CD14-positive monocyte (primary cell): ENCODE data around the gene ITPRIP. TPM values are rescaled to one million over a fixed set of nuclear protein-coding genes. Genes with fewer than 3 reads are reported as not detected.

Experiments
- DNase-seq, 3 donors: peaks; one replicate each; pipeline ENCODE4 v3.0.0-alpha.2; 2011 to 2022
- H2AFZ ChIP-seq: 2 replicates; pipeline ENCODE4 v1.6.0; 2012; ENCODE audit warnings: mild to moderate bottlenecking, low read depth, low read length, inconsistent platforms; ENCODE audit not compliant: insufficient read depth, poor library complexity, severe bottlenecking
- H3K27ac ChIP-seq, 2 donors: 1 replicate in 1 of 2; 2 replicates in 1 of 2; pipeline ENCODE4 v1.5.1; 2012 to 2013; ENCODE audit warnings: low read length in 2 of 2, control low read depth in 1 of 2, inconsistent platforms in 1 of 2, low read depth in 1 of 2, mild to moderate bottlenecking in 1 of 2
- H3K27me3 ChIP-seq, 2 donors: one replicate each; pipeline versions ENCODE4 v1.6.0 to v1.6.1; 2011 to 2013; ENCODE audit warnings: low read length in 2 of 2; ENCODE audit not compliant: control insufficient read depth in 2 of 2, insufficient read depth in 2 of 2
- H3K36me3 ChIP-seq, 2 donors: replicated peaks in 1 of 2; 1 replicate in 1 of 2; 2 replicates in 1 of 2; pipeline versions ENCODE4 v1.5.1 to v1.6.1; 2012 to 2013; ENCODE audit warnings: low read length in 2 of 2, control low read depth in 1 of 2, inconsistent platforms in 1 of 2, mild to moderate bottlenecking in 1 of 2; ENCODE audit not compliant: insufficient read depth in 2 of 2, control insufficient read depth in 1 of 2
- H3K4me1 ChIP-seq, 2 donors: 1 replicate in 1 of 2; 2 replicates in 1 of 2; pipeline versions ENCODE4 v1.5.1 to v1.6.1; 2012 to 2013; ENCODE audit warnings: low read length in 2 of 2, control low read depth in 1 of 2, inconsistent platforms in 1 of 2, mild to moderate bottlenecking in 1 of 2, moderate library complexity in 1 of 2; ENCODE audit not compliant: insufficient read depth in 2 of 2, control insufficient read depth in 1 of 2
- H3K4me2 ChIP-seq: replicated peaks from 2 replicates; pipeline ENCODE3; 2012; ENCODE audit warnings: low read length, moderate library complexity, mild to moderate bottlenecking; ENCODE audit not compliant: poor library complexity, severe bottlenecking; ENCODE audit errors: extremely low read depth
- H3K4me3 ChIP-seq, 3 experiments: fragments of 200-600 bp in 1 of 3; sonication (generic) in 1 of 3; replicated peaks in 1 of 3; 1 replicate in 2 of 3; 2 replicates in 1 of 3; pipeline ENCODE4 v1.5.1; 2011 to 2013; ENCODE audit warnings: low read length in 3 of 3, mild to moderate bottlenecking in 3 of 3, control low read depth in 2 of 3, low read depth in 2 of 3, inconsistent platforms in 1 of 3, moderate library complexity in 1 of 3
- H3K79me2 ChIP-seq: 2 replicates; pipeline ENCODE4 v1.6.0; 2012; ENCODE audit warnings: mild to moderate bottlenecking, control low read depth, inconsistent platforms, low read length, moderate library complexity; ENCODE audit not compliant: insufficient read depth
- H3K9ac ChIP-seq: 2 replicates; pipeline ENCODE4 v1.6.0; 2017; ENCODE audit warnings: low read length, mild to moderate bottlenecking; ENCODE audit not compliant: insufficient read depth, poor library complexity, severe bottlenecking
- H3K9me3 ChIP-seq, 2 donors: replicated peaks in 1 of 2; 1 replicate in 1 of 2; 2 replicates in 1 of 2; pipeline versions ENCODE4 v1.5.1 to v1.6.1; 2012 to 2013; ENCODE audit warnings: low read length in 2 of 2, control low read depth in 1 of 2; ENCODE audit not compliant: control insufficient read depth in 1 of 2, insufficient read depth in 1 of 2
- H4K20me1 ChIP-seq: 2 replicates; pipeline ENCODE4 v1.6.0; 2012; ENCODE audit warnings: mild to moderate bottlenecking, low read length, control low read depth, moderate library complexity; ENCODE audit not compliant: insufficient read depth
- H3K27ac Mint-ChIP-seq, 7 donors: one replicate each; pipeline ENCODE4 v1.8.0; 2020; ENCODE audit warnings: mild to moderate bottlenecking in 7 of 7, mixed read lengths in 7 of 7, moderate library complexity in 6 of 7, inconsistent platforms in 2 of 7
- H3K27me3 Mint-ChIP-seq, 3 donors: one replicate each; pipeline ENCODE4 v1.8.0; 2021 to 2022; ENCODE audit warnings: low read depth in 3 of 3, mild to moderate bottlenecking in 3 of 3, mixed read lengths in 3 of 3, moderate library complexity in 3 of 3, inconsistent platforms in 1 of 3
- H3K36me3 Mint-ChIP-seq, 2 donors: one replicate each; pipeline ENCODE4 v1.8.0; 2020; ENCODE audit warnings: mixed read lengths in 2 of 2, inconsistent platforms in 1 of 2, mild to moderate bottlenecking in 1 of 2
- H3K4me1 Mint-ChIP-seq: one replicate; pipeline ENCODE4 v1.8.0; 2020; ENCODE audit warnings: mild to moderate bottlenecking, mixed read lengths
- H3K4me3 Mint-ChIP-seq, 2 donors: one replicate each; pipeline ENCODE4 v1.8.0; 2020; ENCODE audit warnings: mild to moderate bottlenecking in 2 of 2, mixed read lengths in 2 of 2, moderate library complexity in 1 of 2
- H3K9me3 Mint-ChIP-seq, 7 donors: one replicate each; pipeline ENCODE4 v1.8.0; 2020 to 2022; ENCODE audit warnings: mixed read lengths in 7 of 7, mild to moderate bottlenecking in 6 of 7, moderate library complexity in 6 of 7, inconsistent platforms in 2 of 7
- CTCF ChIP-seq: fragments of 200-600 bp; IDR thresholded peaks from one replicate; pipeline ENCODE4 v1.8.0; 2022; ENCODE audit warnings: antibody characterized with exemption, mild to moderate bottlenecking
- WGBS: methylation state at CpG from one replicate; pipeline ENCODE4 v1.1.5; 2013; ENCODE audit warnings: missing lambda C conversion rate; ENCODE audit not compliant: insufficient coverage; 5-methylcytosine and 5-hydroxymethylcytosine counted together
- intact Hi-C, 2 donors: fragments of 100-400 bp; cut with micrococcal nuclease; formaldehyde crosslinking; loops; one replicate each; pipeline versions ENCODE4 v1.15.0 to v1.15.1; 2023
- polyA plus RNA-seq, 3 donors: library from polyadenylated mRNA; depleted of rRNA in 1 of 3; unstranded in 2 of 3; stranded (reverse) in 1 of 3; fragments of 300-500 nt in 2 of 3; fragments of >200 nt in 1 of 3; fragmentation: Illumina TruSeq in 2 of 3; gene quantifications; 1 replicate in 2 of 3; 2 replicates in 1 of 3; pipeline ENCODE4 v1.2.3, GENCODE V29; 2012 to 2021

The ITPRIP gene
- polyA plus RNA-seq, 3 donors = 27.5 to 76.6 (median 35.7) TPM

- Histone ChIP-seq H3K4me3 (no peak overlapping the region), H3K79me2 (no peaks in the 10 kb centered on the region), H3K36me3 (peaks cover 0 to 15% of the 10 kb centered on the region in 2 donors), H3K4me1 (peaks cover 33% of the 10 kb centered on the region in 2 donors), H3K9ac (no peak overlapping the region), H4K20me1 (peaks cover 27% of the 10 kb centered on the region), H3K27ac (no peak overlapping the region), H3K9me3 (peaks cover 0 to 6% of the 10 kb centered on the region in 2 donors), H3K27me3 (no peaks in the 10 kb centered on the region), H3K4me2 (no peak overlapping the region), H2AFZ (no peak overlapping the region)
- 100% methylated on average over 2 of the region's 4 CpGs for WGBS
- no peak for TF ChIP-seq CTCF
- H3K36me3 Mint-ChIP-seq = peaks cover 13 to 19% of the 10 kb centered on the region in 2 donors
- DNase-seq = no peak
- H3K27me3 Mint-ChIP-seq = peaks cover 2 to 5% (median 3%) of the 10 kb centered on the region in 3 donors
- no peak overlapping the region for H3K4me3 Mint-ChIP-seq
- peaks cover 6 to 9% (median 8%) of the 10 kb centered on the region in 7 donors for H3K9me3 Mint-ChIP-seq
- H3K27ac Mint-ChIP-seq = no peak overlapping the region
- intact Hi-C loops = loop anchor here in 1 of 2 donors (10.0 kb wide), 1 partner anchor 270 kb away; no protein-coding TSS in a partner anchor
- H3K4me1 Mint-ChIP-seq = peaks cover 54% of the 10 kb centered on the region
Measured at GRCh38 chr10:104304356-104304745, 33.9 kb downstream of the ITPRIP start.

GRCh38 chr10:104303594-104304355, 34.5 kb downstream of the ITPRIP start:
- intact Hi-C loops = loop anchor here in 1 of 2 donors (10.0 kb wide), 1 partner anchor 271 kb away; no protein-coding TSS in a partner anchor
- no peaks in the 10 kb centered on the region for H3K27me3 ChIP-seq
- Mint-ChIP-seq H3K36me3 (peaks cover 9 to 16% of the 10 kb centered on the region in 2 donors), H3K27me3 (peaks cover 2 to 8% (median 5%) of the 10 kb centered on the region in 3 donors), H3K4me1 (peaks cover 53% of the 10 kb centered on the region), H3K27ac (peak overlapping the region in 3 of 7 donors; percentile 3 to 81 (median 13)), H3K9me3 (peaks cover 6 to 9% (median 8%) of the 10 kb centered on the region in 7 donors), H3K4me3 (no peak overlapping the region)
- H4K20me1 ChIP-seq = peaks cover 23% of the 10 kb centered on the region
- peak overlapping the region in 1 of 2 donors; percentile 29 for H3K27ac ChIP-seq
- H3K4me3 ChIP-seq = no peak overlapping the region
- H3K4me2 ChIP-seq = no peak overlapping the region
- TF ChIP-seq CTCF = no peak
- 0% methylated on average over 1 of the region's 2 CpGs for WGBS
- no peak overlapping the region for H2AFZ ChIP-seq
- H3K9me3 ChIP-seq = peaks cover 0 to 6% of the 10 kb centered on the region in 2 donors
- no peak for DNase-seq
- peaks cover 0 to 12% of the 10 kb centered on the region in 2 donors for H3K36me3 ChIP-seq
- H3K9ac ChIP-seq = no peak overlapping the region
- no peaks in the 10 kb centered on the region for H3K79me2 ChIP-seq
- peaks cover 33% of the 10 kb centered on the region in 2 donors for H3K4me1 ChIP-seq
